Fibroblast of gingiva (primary cell): ENCODE results near the gene TAF10.
A peak's percentile ranks its signal among the peaks of the same experiment; 100 is the strongest.

Source experiments
- DNase-seq: peaks from one replicate; pipeline ENCODE4 v3.0.0-alpha.2; 2011; ENCODE audit warnings: low read depth

Gene TAF10

DNA sequence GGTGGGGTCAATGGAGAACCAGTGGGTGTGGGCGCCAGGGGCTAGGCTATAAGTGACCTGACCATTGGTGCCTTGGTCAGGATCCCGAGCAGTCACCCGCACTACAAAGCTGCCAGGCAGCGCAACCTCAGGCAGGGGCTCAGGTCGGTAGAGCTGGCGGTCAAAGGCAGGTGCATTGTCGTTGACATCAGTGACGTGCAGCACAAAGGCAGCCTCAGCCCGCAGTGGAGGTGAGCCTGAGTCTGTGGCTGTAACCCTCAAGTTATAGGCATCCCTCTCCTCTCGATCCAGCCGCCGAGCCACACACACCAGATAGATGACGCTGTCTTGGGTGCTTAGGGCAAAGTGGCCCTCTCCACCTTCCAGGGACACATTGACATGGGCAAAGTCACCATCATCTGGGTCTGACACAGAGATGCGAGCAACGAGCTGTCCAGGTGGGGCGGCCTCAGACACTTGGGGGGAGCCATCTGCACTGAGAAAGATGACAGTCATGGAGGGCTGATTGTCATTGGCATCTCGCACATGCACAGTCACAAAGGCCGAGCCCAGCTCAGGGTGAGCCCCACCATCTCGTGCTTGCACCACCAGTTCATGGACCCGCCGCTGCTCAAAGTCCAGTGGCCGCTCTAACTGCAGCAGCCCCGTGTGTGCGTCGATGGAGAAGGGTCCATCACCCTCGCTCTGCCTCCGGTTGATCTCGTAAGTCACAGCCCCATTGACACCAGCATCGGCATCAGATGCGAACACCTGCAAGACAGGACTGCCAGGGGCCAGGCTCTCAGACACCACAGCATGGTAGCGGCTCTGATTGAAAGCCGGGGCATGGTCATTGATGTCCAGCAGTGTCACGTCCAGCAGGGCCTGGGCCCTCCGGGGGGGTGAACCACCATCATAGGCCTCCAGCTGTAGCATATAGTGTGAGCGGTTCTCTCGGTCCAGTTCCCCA, 28.3 kb upstream of the TAF10 start:
- no peak for DNase-seq

DNA sequence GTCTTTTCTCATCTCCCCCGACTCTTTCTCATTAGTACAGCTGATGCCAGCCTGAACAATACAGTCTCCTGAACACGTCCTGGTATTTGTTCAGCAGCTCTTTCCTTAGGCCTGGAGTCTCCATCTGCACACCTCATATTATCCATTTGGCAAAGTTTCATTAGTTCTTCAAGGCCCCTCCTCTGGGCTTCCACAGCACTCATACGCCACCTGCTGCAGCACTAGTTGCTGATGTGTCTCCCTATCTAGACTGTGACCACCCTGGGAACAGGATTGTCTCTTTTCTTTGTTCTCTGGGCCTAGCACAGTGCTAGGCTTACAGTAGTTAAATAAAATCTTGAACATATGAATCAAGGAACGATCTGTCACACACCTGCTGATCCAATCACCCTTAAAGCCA, 26.4 kb upstream of the TAF10 start:
- DNase-seq: no peak

DNA sequence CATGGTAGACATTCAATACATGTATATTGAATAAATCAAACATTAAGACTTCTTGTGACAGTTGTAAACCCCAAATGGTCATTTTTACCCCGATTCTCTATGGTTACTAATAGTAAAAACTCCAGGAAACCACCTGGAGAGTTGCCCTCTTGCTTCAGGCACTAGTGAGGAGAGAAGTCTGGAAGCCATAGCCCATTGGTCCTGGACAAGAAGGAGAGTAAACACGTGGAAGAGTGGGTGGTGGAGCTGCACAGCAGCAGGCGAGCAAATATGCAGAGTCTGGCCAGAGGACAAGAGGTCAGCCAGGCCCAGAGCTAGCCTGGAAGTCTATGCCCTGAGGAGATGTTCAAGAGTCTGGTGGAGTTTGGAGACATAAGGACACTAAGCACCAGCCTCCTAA, 25.9 kb upstream of the TAF10 start:
- peak; percentile 60 for DNase-seq

DNA sequence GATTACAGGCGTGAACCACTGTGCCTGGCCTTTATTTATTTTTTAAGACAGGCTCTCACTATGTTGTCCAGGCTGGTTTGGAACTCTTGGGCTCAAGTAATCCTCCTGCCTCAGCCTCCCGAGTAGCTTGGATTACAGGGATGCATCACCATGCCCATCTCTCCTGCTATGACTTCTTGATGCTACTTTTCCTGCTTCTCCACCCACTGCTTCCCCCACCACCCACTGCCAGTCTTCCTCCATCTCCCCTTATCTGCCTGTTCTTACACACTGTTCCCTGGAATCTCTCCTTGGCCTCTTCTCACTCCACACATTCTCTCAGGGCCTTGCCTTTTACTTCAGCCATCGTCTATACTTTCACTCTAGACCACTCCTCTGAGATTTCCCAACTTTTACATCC, 24.5 kb upstream of the TAF10 start:
- DNase-seq: no peak

DNA sequence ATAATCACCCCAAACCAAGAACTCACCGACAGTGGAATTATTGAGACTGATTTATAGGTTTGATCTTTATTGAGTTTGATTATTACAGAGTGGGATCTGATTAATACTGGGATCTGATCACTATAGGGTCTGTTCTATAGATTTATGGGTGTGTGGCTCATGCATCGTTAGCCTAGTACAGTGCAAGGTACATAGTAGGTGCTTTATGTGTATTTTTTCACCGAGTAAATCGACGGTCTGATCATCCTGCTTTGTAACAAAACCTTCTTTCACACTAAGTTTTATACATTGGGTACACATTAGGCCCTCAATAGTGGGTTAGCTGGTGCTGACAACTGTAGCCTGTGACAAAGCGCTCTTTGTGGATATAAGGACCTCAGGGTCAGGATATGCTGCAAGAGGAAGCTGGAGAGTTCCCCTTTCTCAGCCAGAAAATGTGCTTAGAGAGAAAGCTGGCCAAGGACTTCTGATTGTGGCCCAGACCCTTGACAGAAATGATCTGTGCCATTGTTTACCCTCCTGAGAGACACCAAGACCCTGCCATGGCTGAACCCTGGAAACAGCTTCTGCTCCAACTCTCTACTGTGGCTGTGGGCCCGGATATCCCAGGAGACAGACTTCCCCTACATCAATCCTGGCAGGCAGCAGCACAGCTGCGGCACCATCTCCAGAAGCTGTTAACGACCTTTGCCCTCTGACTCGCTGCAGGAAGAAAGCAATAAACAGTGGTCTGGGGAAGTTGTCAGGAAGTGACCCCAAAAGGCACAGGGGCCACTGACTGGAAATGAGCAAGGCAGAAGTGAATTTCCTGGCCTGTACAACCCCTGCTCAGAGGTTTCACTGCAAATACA, 23.3 kb upstream of the TAF10 start:
- no peak for DNase-seq

DNA sequence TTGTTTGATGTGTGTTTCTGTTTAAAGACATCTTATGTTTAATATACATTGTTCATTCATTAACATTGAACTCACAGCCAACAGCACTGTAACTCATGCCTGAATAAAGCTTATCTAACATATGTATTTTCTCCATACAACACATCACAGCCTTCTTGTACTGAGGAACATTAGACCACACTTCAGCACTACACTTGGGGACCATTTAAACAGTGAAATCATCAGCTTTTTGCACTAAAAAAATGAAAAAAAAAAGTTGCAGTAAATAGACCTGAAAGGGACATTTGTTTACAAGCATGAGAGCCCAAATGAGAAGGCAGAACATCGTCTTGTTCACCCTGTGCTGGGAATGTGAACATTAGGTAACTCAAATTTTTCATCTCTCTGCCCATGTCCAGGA, 22.5 kb upstream of the TAF10 start:
- no peak for DNase-seq

DNA sequence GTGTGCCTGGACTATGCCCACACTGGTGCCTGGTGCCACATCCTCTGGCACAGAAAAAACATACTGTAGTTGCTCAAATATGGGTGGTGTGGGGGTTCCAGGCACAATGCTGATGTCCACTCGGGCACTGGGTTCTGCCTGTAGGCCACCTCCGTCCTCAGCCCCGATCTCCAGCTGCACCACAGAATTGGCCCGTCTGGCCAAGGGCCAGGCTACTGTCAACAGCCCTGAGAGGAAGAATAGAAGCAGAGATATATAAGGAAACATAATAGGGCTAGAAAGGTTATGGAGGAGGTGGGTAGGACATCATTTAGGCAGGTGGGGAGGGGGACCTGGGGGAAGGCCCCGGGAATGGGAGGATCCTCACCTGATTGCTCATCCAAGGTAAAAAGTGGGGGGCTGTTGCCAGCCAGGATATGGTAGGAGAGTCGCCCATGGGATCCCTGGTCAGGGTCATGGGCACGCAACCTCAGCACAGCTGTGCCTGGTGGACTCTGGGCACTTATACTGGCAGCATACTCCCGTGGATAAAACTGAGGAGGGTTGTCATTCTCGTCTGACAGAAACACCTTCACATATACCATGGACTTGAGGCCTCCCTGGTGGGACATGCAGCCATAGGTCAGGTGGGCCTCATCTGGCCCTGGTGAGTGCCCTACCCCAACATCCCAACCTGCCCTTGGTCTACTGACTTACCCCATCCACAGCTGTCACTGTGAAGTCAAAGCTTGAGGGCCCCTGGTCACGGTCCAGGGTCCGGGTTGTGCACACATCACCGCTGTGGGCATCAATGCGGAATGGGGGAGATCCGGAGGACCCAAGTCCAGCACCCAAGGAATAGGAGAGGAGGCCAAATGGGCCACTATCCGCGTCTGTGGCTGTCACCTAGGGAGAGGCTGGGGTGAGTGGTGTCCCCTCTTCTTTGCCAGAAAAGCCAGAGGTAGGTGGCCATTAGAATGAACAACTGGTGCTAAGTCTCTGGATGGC, 21.7 kb upstream of the TAF10 start:
- DNase-seq: no peak

DNA sequence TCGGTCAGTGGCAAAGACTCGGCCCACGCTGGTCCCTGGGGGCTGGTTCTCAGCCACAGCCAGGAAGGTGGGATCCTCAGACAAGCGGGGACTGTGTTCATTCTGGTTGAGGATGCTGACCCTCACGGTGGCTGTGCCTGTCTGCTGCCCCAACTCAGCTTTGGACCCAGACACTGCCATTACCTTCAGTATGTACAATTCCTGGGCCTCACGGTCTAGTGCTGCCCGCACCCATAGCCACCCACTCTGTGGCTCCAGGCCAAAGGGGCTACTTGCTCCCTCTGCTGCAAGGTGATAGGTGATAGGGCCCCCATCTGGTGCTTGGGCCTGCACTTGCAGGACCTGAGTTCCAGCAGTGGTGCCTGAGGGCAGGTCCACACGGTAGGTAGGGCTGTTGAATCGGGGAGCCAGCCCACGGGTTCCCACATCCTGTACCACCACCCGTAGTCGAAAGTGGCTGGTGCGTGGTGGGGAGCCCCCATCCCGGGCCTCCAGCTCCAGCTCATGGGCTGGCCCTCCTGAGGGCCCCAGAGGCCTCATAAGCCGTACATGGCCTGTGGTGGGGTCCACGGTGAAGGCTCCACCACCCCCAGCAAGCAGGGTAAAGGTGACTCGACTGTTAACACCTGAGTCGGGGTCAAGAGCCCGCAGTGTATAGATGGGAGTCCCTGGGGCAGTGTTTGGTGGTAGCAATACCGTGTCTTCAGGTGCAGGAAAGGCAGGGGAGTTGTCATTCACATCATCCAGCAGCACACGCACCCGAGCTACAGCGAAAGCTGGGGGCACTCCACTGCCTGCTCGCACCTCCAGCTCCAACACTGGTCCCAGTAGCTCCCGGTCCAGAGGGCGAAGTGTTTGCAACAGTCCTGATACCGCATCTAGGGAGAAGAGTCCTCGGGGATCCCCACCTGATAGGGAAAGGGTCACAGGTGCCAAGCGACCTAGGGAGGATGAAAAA, 20.4 kb upstream of the TAF10 start:
- no peak for DNase-seq

DNA sequence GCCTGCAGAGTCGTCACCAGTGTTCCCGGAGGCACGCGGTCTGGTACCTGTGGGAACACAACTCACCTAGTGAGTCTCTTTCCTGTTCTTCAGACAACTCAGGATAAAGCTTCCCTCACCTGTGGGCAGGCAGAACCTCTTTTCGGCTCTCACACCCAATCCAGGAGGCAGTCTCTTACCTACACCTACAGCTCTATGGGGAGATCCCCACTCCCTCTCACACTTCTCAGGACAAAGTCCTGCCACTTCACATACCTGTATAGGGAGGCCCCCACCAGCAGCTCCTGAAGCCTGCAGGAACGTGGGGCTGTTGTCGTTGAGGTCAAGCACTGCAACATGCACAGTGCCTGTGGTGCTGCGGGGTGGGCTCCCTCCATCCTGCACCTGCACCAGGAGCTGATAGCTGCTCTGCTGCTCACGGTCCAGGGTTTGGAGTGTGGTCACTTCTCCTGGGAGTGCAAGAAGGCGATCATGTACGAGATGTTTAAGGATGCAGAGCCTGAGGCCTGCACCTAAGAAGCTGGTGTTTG, 19.4 kb upstream of the TAF10 start:
- DNase-seq: no peak

DNA sequence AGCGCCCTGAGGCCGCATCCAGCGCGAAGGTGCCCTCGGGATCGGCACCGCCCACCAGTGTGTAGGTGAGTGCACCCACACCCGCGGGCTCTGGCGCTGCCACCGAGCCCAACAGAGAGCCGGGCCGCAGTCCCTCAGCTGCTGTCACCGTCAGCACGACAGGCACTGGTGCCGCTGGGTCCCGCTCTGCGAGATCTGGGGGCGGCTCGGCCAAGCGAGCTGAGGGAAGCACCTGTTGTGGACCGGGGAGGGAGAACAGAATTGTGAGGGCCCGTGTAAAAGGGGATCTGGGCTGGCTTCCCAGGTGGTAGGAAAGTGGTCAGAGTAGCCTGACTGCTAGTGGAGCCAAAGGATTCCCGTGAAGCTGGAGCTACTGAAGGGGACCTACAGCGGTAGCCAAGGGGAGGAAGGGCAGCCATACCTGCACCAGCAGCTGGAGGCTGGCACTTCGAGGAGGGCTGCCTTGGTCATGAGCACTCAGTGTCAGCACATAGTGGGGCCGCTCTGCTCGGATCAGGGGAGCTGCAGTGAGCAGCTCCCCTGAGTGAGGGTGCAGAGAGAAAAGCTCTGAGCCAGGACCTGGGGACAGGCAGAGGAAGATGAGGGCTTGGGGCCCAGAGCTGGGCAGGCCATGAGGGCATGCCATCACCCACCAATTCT, 18.7 kb upstream of the TAF10 start:
- DNase-seq: no peak

DNA sequence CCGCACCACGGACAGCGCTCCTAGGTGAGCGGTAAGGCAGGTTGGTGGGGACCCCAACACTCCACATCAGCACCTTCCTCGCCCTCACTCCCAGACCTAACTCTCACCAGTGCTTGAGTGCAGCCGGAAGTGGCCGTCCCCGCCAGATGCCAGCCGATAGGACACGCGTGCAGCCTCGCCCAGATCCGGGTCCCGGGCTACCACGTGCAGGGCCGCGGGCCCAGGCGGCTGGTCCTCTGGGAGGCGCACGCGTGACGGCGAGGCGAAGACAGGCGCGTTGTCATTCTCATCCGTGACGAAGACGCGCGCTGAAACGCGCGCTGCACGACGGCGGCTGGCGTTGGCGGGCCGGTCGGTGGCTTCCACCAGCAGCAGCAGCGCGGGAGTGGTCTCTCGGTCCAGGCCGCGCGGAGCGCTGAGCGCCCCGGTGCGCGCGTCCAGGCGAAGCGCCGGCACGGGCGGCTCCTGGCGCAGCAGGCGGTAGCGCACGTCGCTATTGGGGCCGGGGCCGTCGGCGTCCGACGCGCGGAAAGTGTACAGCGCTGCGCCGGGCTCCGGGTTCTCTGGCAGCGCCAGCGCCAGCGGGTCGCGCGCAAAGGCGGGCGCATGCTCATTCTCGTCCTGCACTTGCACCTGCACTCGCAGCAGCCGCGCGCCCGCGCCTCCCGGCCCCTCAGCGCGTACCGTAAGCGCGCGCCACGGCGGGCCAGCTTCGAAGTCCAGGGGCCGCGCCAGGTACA, 18.0 kb upstream of the TAF10 start:
- DNase-seq: no peak

DNA sequence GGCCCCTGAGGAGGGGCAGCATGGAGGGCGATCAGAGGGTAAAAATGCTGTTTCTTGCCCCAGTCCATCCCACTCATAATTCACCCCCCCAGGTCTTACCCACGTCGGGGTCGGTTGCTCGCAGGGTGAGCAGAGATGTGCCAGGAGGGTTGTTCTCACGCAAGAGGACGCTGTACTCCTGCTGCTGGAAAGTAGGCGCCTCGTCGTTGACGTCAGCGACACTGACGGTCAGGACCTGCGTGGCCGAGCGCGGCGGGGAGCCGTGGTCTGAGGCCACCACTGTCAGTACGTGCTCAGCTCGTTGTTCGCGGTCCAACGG, 17.5 kb upstream of the TAF10 start:
- no peak for DNase-seq

DNA sequence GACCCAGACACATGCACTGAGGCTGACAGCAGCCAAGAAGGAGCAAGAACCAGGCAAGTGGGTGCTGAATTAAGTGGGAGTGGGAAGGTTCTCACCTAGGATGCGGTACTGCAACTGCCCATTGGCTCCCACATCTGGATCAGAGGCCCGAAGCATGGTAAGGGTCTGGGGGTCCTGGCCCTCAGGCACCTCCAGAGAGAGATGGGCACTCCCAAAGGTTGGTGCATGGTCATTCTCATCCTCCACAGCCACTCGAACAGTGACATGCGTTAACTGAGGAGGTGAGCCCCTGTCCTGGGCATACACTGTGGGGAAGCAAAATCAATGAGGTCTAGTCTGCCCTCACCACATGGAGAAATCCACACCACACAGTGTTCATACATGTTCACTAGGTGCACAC, 16.5 kb upstream of the TAF10 start:
- DNase-seq: no peak

DNA sequence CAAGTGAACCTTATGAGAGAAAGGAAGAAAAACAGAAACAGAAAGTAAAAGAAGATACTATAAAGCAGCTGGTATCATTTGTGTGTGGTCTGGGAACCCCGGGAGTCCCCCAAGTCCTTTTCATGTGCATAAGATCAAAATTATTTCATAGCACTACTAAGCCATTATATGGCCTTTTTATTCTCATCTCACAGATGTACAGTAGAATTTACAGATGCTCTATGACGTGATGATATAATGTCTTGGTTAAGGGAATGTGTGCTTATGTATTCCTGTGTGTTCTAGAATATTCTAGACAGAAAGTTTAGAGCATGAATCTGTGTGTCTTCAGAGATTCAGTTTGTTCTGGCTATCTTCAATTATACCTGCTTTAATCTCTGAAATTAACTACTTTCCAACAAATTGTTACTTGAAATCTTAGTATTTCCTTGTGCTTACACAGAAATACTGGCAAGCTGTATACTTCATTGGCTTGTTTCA, 15.8 kb upstream of the TAF10 start:
- DNase-seq: no peak

DNA sequence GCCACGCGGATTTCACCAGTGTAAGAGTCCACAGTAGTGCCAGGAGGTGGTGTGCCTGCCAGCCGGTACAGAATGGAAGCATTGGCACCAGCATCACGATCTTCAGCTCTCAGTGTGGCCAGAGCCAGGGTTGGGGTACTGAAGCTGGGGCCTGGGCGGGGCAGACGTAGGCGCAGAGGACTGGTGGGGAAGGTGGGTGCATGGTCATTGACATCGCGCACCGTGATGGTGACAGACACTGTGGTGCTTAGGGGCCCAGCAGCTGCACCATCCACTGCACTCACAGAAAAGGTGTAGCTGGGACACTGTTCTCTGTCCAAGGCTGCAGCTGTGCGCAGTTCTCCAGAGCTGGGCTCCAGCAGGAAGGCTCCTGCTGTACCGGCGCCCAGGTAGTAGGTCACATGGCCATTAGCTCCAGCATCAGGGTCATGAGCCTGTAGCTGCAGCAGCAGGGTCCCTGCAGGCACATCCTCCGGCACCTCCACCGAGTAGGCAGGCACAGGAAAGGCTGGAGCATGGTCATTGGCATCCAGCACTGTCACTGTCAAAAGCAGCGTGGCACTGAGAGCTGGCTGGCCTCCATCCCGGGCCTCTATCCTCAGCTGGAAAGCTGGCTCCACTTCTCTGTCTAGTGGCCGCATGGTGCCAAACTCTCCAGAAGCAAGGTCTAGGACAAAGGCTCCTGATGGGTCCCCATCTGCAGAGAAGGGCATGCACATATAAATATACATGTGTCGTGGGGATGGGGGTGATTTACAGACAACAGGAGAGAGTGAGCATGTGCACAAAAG, 15.2 kb upstream of the TAF10 start:
- DNase-seq: no peak

DNA sequence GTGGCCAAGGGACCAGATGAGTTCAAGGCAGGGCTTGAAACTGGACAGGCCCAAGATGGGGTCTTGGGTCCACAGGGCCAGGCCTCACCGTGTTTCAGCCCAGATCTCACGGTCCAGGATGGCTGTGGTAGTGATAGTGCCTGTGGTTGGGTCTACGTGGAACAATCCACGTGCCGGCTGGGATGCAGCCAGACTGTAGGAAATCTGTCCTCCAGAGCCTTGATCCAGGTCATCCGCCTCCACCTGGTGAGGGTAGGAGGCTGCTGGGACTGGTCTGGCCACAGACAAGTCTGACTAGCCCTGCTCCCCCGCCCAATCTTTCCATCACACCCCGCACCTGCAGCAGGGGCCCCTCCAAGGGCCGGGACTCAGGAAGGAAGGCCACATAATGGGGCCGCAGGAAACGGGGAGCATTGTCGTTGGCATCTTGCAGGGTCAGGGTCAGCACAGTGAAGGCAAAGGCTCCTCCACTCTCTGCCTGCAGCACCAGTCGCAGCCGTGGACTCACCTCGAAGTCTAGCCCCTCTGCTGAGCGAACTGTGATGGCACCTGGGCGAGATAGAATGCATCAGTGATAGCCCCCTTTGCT, 13.9 kb upstream of the TAF10 start:
- DNase-seq: no peak

DNA sequence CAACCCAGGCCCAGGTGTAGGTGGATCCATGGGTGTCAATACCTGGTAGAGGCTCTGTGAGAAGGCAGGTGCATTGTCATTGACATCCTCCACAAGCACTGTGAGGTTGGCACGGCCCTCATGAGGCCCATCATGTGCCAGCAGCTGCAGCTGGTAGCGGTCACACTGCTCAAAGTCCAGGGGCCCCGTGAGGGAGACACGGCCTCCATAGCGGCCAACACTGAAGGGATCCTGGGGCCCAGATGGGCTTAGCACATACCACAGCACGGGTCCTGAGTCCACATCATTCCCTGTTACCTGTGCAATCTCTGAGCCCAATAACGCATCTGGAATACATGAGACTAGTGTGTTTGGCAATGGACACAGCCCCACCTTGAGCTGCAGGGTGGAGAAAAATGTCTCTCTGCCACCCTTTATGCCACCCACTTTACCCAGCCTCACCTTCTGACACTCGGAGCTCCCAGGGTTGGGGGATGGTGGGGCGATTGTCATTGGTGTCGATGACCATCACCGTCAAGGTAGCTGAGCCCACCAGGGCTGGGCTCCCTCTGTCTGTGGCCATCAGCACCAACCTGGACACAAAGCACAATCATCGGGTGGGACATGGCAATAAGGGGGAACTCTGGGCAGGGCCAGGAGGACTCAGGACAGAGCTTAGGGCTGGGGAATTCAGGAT, 13.3 kb upstream of the TAF10 start:
- no peak for DNase-seq
